SK-MEL-5 (cell line): ENCODE data around the gene BSN. TPM values are rescaled to one million over a fixed set of nuclear protein-coding genes. Genes with fewer than 3 reads are reported as not detected.

Experiments used
- DNase-seq: peaks from one replicate; pipeline ENCODE4 v3.0.0-alpha.2; 2016; ENCODE audit warnings: low read depth, low spot score
- in situ Hi-C: cut with HindIII; loops from 2 replicates; pipeline ENCODE4 v1.10.0; 2016; ENCODE audit warnings: low sequenced_read_pairs, high pct_unique_total_duplicates, low pct_unique_long_range_greater_than_20kb
- total RNA-seq: library from RNA; depleted of rRNA; stranded (reverse); fragments of >200 nt; shearing (Covaris generic); gene quantifications from 2 replicates; pipeline ENCODE4 v1.2.3, GENCODE V29; 2014

BSN gene
- total RNA-seq, 1 experiment from 2014 or later = 0.40 TPM

DNA sequence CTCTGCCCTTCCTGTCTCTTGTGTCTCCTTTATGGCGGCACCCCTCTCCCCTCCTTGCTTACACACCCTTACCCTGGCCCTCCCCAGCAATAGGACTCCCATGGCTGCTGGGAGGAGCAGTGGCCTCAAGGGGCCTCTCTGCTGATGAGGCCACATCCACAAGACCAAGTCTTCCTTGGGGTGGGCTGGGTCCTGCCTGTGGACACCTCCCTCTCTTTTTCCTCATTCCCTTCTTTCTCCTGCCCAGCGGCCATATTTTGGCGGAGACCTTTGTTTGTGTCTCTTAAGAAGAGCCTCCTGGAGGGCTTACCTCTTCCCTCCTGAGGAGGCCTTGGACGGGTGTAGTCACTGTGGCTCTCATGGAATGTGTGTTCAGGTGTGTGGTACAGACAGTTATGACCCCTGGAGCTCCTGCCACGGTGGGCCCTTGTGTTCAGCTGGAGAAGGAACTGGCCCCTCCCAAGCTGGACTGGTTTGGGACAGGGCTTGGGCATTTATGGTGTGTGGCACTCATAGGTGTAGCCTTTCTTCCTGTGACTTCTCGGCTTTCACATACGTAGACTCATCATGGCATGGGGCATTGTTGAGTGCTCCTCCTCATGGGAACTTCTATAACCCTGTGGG is 63.2 kb downstream of the BSN start:
- no peak for DNase-seq
- in situ Hi-C loops = no loop called here

DNA sequence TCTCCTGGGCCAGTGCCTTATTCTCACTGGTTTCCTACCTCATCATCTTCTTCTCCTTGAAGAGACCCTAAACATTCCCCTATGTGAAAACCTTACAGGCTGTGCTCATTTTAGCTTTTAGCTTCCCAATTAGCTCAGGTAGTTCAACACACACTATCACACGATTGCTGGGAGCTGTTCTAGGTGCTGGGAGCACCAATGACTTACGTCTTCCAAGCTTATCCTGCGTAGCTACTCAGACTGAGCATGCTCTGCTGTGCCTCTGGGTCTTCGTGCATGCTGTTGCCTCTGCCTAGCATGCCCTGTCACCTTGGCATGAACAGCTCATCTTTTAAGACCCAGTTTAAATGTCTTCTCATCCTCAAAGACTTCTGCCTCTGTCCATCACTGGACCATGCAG is 64.1 kb downstream of the BSN start:
- in situ Hi-C loops = no loop called here
- no peak for DNase-seq

DNA sequence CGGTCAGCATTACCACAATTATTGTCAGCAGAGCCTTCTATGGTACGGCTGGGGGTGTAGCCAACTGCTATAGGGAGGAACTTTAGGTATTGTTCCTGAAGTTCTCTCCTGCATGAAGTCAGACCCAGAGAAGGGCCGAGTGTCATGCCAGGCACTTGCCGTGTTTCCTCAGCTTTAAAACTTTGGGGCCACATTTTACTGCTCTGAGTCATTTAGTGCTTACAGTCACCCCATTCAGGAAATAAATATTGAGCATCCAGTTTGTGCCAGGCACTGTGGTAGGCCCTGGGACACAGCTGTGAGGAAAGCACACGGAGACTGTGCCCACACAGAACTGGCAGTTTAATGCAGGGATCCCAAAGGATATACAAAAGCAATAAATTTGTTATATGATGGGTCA is 65.4 kb downstream of the BSN start:
- in situ Hi-C loops = no loop called here
- no peak for DNase-seq

GRCh38 chr3:49620728-49621127 is 66.5 kb downstream of the BSN start:
- DNase-seq = no peak
- in situ Hi-C loops = no loop called here

DNA sequence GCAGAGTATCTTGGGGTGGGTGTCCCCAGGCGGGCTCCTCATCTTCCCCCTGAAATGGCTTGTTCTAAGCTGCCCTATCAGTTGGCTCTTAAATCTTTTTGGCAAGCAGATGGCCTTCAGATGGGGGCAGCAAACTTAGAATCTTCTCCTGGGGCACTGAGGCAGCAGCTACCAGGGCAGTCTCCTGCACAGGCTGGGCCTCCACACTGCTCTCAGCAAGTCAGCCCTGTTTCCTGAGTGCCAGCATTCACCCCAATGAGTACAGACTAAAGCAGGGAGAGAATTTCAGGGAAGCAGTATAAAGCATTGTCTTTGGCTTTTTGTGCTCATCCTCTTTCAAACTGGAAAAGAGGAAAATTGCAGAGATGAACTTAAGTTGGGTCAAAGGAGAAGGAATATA is 68.8 kb downstream of the BSN start:
- DNase-seq = no peak
- in situ Hi-C loops = no loop called here

GRCh38 chr3:49625071-49625470 is 70.8 kb downstream of the BSN start:
- in situ Hi-C loops = no loop called here
- no peak for DNase-seq

DNA sequence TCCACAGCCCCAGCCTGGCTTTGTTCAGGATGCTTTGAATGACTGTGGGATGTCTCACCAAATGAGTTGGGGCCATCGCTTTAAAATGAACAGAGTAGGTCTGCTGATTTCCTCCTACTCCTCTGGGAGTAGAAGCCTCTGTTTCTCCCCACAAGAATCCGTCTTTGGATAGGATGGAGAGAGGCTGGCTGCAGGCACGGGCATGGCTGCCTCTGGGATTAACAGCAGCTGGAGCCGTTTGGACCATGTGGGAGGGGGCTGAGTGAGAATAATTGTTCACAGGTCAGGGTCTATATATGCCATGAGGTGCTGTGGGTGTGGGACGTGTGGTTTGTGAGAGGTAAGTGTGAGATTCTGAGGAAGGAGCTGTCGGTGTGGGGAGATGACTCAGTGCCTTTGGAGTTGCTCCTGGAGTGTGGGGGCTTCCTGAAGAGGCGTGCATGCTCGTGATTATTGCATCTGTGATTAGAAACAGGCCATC is 71.9 kb downstream of the BSN start:
- DNase-seq = no peak
- in situ Hi-C loops = no loop called here

GRCh38 chr3:49626796-49627195 is 72.5 kb downstream of the BSN start:
- DNase-seq = no peak
- in situ Hi-C loops = no loop called here

- no peak for DNase-seq
- in situ Hi-C loops = no loop called here
Measured at GRCh38 chr3:49627634-49628033, 73.4 kb downstream of the BSN start.

- in situ Hi-C loops = no loop called here
- DNase-seq = no peak
Measured at GRCh38 chr3:49628249-49628648, 74.0 kb downstream of the BSN start.

DNA sequence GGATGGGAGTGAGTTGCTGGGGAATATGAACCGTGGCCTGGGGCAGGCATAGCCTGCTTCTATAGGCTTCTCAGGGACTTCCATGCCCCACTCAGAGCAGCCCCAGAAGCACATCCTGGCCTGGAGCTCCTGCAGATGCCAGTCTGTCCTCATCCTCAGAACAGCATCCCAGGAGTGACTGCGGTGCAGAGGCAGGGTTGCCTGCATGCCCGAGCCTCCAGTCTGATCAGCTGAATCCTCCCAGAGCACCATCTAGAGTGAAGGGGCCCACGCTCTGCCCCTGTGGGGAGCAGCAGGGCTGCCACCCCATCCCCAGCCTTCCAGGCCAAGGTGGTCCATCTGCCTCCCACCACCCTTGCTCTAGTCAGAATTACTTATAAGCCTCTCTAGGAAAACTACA is 75.2 kb downstream of the BSN start:
- no peak for DNase-seq
- in situ Hi-C loops = no loop called here

DNA sequence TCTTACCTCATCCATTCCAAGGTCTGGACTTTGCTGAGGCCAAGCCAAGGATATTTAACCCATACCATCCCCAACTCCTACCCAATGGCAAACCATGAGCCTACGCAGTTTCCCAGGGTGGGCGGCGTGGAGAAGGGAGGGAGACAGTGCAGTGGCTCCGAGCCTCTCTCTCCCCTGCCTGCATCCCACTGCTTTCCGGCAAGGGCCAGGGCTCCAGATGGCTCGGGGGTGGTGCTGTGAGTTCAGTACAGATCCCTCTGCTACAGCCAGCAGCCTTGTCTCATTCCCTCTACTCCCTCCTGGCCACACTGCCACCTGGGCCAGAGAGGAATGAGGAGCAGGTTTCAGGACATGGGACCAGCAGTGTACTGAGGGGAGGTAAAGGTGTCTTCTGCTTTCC is 75.6 kb downstream of the BSN start:
- in situ Hi-C loops = no loop called here
- DNase-seq = no peak

- in situ Hi-C loops = no loop called here
- no peak for DNase-seq
Measured at GRCh38 chr3:49630784-49631183, 76.5 kb downstream of the BSN start.

DNA sequence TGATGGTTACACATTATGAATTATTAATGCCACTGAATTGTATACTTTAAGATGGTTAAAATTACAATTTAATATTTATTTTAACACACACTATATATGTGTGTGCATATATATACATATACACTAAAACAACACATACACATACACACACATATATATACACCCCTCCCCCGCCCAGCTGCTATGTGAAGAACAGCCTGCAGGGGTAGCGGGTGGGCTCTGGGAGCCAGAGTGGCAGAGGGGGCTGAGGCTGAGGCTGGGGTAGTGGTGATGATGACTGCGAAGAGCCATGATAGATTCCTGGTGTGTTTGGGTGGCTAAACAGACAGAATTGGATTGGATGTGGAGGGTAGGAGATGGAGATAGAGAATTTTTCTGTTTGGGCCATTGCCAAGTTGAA is 80.5 kb downstream of the BSN start:
- DNase-seq = no peak
- in situ Hi-C loops = no loop called here

DNA sequence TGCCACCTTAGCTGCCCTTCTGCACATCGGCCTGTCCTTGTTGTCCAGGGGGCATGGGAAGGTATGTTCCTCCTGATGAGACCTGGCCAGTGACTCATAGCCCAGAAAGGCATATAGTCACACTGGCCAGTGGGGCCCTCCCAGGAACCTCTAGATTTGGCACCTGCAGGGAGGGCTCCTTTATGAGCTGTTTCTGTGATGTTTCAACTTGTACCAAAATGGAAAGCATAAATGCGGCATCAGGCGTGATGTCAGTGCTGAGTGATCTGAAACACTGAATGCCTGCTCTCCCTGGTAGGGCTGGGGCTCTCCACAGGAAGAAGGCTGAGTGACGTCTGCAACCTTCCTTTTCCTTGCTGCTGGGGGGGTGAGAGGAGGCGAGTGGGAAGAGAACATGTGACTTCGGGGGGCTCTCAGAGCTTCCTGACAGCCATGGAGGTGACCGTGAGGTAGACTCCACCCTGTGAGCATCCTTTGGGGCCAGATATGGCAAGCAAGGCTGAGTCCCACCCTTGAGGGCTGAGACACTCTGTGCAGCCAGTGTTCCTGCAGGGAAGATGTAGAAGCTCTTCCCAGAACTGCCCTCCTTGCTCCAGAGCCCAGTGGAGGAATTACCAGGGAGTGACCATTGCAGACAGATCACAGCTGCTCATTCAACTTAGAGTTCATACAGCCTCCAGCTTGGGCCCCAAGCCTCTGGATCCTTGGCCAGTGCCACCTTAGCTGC is 82.8 kb downstream of the BSN start:
- in situ Hi-C loops = no loop called here
- DNase-seq = no peak

DNA sequence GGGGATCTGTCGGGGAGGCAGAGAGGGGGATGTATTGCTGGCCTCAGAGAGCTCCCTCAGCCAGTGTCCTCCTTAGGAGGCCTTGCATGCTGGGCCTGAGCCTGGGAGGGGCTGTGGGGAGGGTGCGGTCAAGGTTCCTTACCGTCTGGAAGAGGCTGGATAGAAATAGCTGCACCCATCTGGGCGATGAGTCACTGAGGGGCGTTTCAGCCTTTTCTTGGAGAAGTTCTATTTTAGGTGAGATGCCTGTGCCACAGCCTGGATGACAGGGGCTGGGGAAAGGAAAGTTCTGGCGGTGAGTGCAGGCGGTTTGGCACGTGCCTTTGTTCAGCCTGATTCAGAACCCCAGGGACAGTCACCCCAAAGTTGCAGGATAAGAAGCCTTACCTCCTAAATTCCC is 84.2 kb downstream of the BSN start:
- no peak for DNase-seq
- in situ Hi-C loops = no loop called here

DNA sequence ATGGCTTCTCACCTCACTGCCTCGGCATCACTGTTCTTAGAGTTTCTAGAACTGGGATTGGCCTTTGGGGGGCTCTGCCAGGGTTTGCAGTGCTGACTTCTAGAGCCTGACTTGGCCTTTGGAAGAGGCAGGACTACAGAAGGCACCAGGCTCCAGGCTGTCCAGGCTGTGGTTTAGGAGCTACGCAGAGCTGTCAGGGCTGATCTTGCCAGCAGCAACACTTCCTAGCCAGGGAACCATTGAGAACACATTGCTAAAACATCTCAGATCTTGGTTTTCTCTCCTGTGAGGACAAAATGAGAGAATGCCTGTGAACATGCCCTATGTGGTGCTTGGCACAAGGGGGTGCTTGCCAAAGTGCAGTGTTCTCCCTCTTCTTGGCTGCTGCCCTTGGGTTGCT is 85.3 kb downstream of the BSN start:
- no peak for DNase-seq
- in situ Hi-C loops = no loop called here

DNA sequence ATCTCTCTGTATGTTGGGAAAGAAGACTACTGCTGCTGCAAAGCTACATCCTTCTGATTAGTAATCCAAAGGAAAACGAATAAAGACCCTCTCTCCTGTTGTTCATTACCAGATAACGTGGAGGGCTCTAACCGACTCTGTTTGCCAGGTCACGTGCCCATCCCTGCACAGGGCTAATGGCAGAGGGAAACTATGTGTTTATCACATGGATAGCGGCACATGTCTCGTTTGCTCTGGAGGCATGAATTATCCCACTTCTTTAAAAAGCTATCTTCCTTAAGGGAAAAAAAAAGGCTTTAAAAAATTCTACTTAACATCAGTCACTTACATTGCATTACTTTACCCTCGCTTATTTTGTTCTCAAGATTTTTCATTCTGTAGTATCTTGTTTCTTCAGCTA is 87.0 kb downstream of the BSN start:
- in situ Hi-C loops = no loop called here
- no peak for DNase-seq

GRCh38 chr3:49641921-49642707 is 87.8 kb downstream of the BSN start:
- in situ Hi-C loops = no loop called here
- no peak for DNase-seq
